SK-N-SH (cell line): Measurements from ENCODE around the gene SFTPA2. TPM values are rescaled to one million over a fixed set of nuclear protein-coding genes. Genes with fewer than 3 reads are reported as not detected.

Experiments
- CTCF ChIA-PET: fragments of 300-600, 350-600 bp; formaldehyde crosslinking; extraction: SDS; loops from one replicate; lab custom pipeline; 2021; lab: Yijun Ruan, JAX
- POLR2A ChIA-PET: fragments of 350-600 bp; sonication (Branson Sonifier 250); formaldehyde crosslinking; extraction: SDS; loops from one replicate; lab custom pipeline; 2020; ENCODE audit warnings: antibody characterized with exemption, inconsistent platforms; lab: Yijun Ruan, JAX
- DNase-seq: peaks from one replicate; pipeline ENCODE4 v3.0.0; 2012
- H2AFZ ChIP-seq: fragments of 200-600 bp; sonication (generic); 2 replicates; pipeline ENCODE4 v1.8.1; 2016; ENCODE audit warnings: antibody characterized with exemption, mild to moderate bottlenecking, low read depth
- H3F3A ChIP-seq: fragments of 200-600 bp; sonication (generic); replicated peaks from 2 replicates; pipeline ENCODE3; 2016; ENCODE audit warnings: antibody characterized with exemption, mild to moderate bottlenecking; ENCODE audit not compliant: insufficient read depth
- H3K27ac ChIP-seq, 2 experiments: fragments of 200-500 bp in 1 of 2; fragments of 200-600 bp in 1 of 2; sonication (Bioruptor generic) in 1 of 2; sonication (generic), shearing (Covaris generic) in 1 of 2; 2 replicates each; pipeline versions ENCODE4 v1.5.1 to v1.6.1; 2014 to 2016; ENCODE audit warnings: low read depth in 2 of 2, inconsistent platforms in 1 of 2, low read length in 1 of 2, mild to moderate bottlenecking in 1 of 2, mixed read lengths in 1 of 2
- H3K27me3 ChIP-seq: fragments of 200-600 bp; sonication (generic), shearing (Covaris generic); 2 replicates; pipeline ENCODE4 v1.6.1; 2016; ENCODE audit warnings: mixed run types; ENCODE audit not compliant: insufficient read depth
- H3K36me3 ChIP-seq, 2 experiments: fragments of 200-500 bp in 1 of 2; fragments of 200-600 bp in 1 of 2; sonication (Bioruptor generic) in 1 of 2; sonication (generic) in 1 of 2; replicated peaks in 1 of 2; 2 replicates each; pipeline versions ENCODE3 to v1.5.1; 2014 to 2016; ENCODE audit warnings: low read length in 1 of 2, mild to moderate bottlenecking in 1 of 2; ENCODE audit not compliant: insufficient read depth in 2 of 2, control insufficient read depth in 1 of 2
- H3K4me1 ChIP-seq, 2 experiments: fragments of 200-500 bp in 1 of 2; fragments of 200-600 bp in 1 of 2; sonication (Bioruptor generic) in 1 of 2; sonication (generic), shearing (Covaris generic) in 1 of 2; 2 replicates each; pipeline versions ENCODE4 v1.5.1 to v1.6.1; 2014 to 2016; ENCODE audit warnings: low read depth in 1 of 2, low read length in 1 of 2, mixed run types in 1 of 2; ENCODE audit not compliant: insufficient read depth in 2 of 2, control insufficient read depth in 1 of 2
- H3K4me2 ChIP-seq: fragments of 200-600 bp; sonication (generic), shearing (Covaris generic); 2 replicates; pipeline ENCODE4 v1.6.1; 2017; ENCODE audit warnings: mixed run types
- H3K4me3 ChIP-seq, 2 experiments: fragments of 200-500 bp in 1 of 2; fragments of 200-600 bp in 1 of 2; sonication (Bioruptor generic) in 1 of 2; sonication (generic), shearing (Covaris generic) in 1 of 2; 2 replicates each; pipeline versions ENCODE4 v1.5.1 to v1.8.1; 2014 to 2016; ENCODE audit warnings: low read depth in 2 of 2, inconsistent platforms in 1 of 2, low read length in 1 of 2, mild to moderate bottlenecking in 1 of 2, mixed read lengths in 1 of 2, moderate library complexity in 1 of 2
- H3K79me2 ChIP-seq: fragments of 200-600 bp; sonication (generic); 2 replicates; pipeline ENCODE4 v1.8.1; 2017; ENCODE audit warnings: mild to moderate bottlenecking; ENCODE audit not compliant: insufficient read depth
- H3K9ac ChIP-seq: fragments of 200-600 bp; sonication (generic); 2 replicates; pipeline ENCODE4 v1.6.1; 2017; ENCODE audit warnings: mixed run types
- H3K9me2 ChIP-seq: fragments of 200-600 bp; sonication (generic); 2 replicates; pipeline ENCODE4 v1.6.1; 2017; ENCODE audit warnings: mixed run types
- H3K9me3 ChIP-seq: fragments of 200-600 bp; sonication (generic); 2 replicates; pipeline ENCODE4 v1.6.1; 2017; ENCODE audit warnings: mixed run types, mild to moderate bottlenecking, moderate library complexity
- H4K20me1 ChIP-seq: fragments of 200-600 bp; sonication (generic); 2 replicates; pipeline ENCODE4 v1.6.1; 2017; ENCODE audit warnings: mild to moderate bottlenecking, mixed run types; ENCODE audit not compliant: insufficient read depth
- CHD2 ChIP-seq: fragments of 150-350 bp; IDR thresholded peaks from 2 replicates; pipeline ENCODE4 v1.6.1; 2018; ENCODE audit warnings: low read length; ENCODE audit not compliant: partially characterized antibody
- FOSL2 ChIP-seq: IDR thresholded peaks from 2 replicates; pipeline ENCODE4 v1.4.0; 2012; ENCODE audit warnings: low read depth, mild to moderate bottlenecking, moderate library complexity, borderline replicate concordance
- FOXM1 ChIP-seq: IDR thresholded peaks from 2 replicates; pipeline ENCODE4 v1.4.0; 2012; ENCODE audit warnings: low read depth, mild to moderate bottlenecking
- GABPA ChIP-seq: IDR thresholded peaks from 2 replicates; pipeline ENCODE4 v1.4.0; 2012; ENCODE audit warnings: low read depth, mild to moderate bottlenecking
- PBX3 ChIP-seq: IDR thresholded peaks from 2 replicates; pipeline ENCODE4; 2012
- RAD21 ChIP-seq: IDR thresholded peaks from 2 replicates; pipeline ENCODE4 v1.6.1; 2012; ENCODE audit warnings: mild to moderate bottlenecking, low read length
- SMC3 ChIP-seq: IDR thresholded peaks from 2 replicates; pipeline ENCODE4 v1.6.1; 2012; ENCODE audit warnings: low read depth, low read length, improper control_type of control experiment
- TCF12 ChIP-seq: IDR thresholded peaks from 2 replicates; pipeline ENCODE4 v1.4.0; 2012
- WGBS: methylation state at CpG from one replicate; pipeline ENCODE4 v1.1.6; 2017; ENCODE audit warnings: low lambda C conversion rate; 5-methylcytosine and 5-hydroxymethylcytosine counted together
- polyA plus RNA-seq, 3 experiments: library from polyadenylated mRNA; depleted of rRNA; stranded (reverse); fragments of >200 nt; gene quantifications; 2 replicates each; pipeline ENCODE4 v1.2.3, GENCODE V29; 2012
- TF ChIP-seq, protein P1 (sequence below): IDR thresholded peaks from 2 replicates; pipeline ENCODE4 v1.4.0; 2012; ENCODE audit warnings: low read depth, borderline replicate concordance
- TF ChIP-seq, protein P2 (sequence below): fragments of 200-600 bp; sonication (generic); IDR thresholded peaks from 2 replicates; pipeline ENCODE4 v1.6.1; 2017; ENCODE audit warnings: antibody characterized with exemption, mild to moderate bottlenecking, moderate library complexity

The SFTPA2 gene
- polyA plus RNA-seq, 1 of the 3 experiments (the other 2 are of a cell fraction) = not detected

GRCh38 chr10:79562135-79562756, 2.0 kb upstream of the SFTPA2 start:
- DNase-seq = peak; percentile 72
- Histone ChIP-seq H3K9me3 (no peaks in the 10 kb centered on the region), H3K36me3 (no peaks in the 10 kb centered on the region), H3K4me1 (no peaks in the 10 kb centered on the region), H3K27ac (no peak overlapping the region)
- WGBS = 26% methylated on average over 17 of the region's 17 CpGs
- TF ChIP-seq, protein P1, sequence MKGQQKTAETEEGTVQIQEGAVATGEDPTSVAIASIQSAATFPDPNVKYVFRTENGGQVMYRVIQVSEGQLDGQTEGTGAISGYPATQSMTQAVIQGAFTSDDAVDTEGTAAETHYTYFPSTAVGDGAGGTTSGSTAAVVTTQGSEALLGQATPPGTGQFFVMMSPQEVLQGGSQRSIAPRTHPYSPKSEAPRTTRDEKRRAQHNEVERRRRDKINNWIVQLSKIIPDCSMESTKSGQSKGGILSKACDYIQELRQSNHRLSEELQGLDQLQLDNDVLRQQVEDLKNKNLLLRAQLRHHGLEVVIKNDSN = no peak
- TF ChIP-seq SMC3 (peak; percentile 84), RAD21 (peak; percentile 82), PBX3 (0 out of 2 replicates have a peak, but pooled peaks have one; percentile 43)
- TF ChIP-seq, protein P2, sequence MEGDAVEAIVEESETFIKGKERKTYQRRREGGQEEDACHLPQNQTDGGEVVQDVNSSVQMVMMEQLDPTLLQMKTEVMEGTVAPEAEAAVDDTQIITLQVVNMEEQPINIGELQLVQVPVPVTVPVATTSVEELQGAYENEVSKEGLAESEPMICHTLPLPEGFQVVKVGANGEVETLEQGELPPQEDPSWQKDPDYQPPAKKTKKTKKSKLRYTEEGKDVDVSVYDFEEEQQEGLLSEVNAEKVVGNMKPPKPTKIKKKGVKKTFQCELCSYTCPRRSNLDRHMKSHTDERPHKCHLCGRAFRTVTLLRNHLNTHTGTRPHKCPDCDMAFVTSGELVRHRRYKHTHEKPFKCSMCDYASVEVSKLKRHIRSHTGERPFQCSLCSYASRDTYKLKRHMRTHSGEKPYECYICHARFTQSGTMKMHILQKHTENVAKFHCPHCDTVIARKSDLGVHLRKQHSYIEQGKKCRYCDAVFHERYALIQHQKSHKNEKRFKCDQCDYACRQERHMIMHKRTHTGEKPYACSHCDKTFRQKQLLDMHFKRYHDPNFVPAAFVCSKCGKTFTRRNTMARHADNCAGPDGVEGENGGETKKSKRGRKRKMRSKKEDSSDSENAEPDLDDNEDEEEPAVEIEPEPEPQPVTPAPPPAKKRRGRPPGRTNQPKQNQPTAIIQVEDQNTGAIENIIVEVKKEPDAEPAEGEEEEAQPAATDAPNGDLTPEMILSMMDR = peak; percentile 81
- TF ChIP-seq, all 33 proteins: peak for 4
- Histone ChIP-seq H3K9ac (no peak overlapping the region), H3K9me2 (no peaks in the 10 kb centered on the region), H4K20me1 (no peaks in the 10 kb centered on the region), H3K4me3 (peak overlapping the region in 1 of 2 experiments; percentile 28; a peak in 2 of 4 replicates), H3F3A (no peaks in the 10 kb centered on the region), H3K4me2 (no peak overlapping the region), H2AFZ (peak overlapping the region; percentile 51; the same call in 1 of the 2 replicates), H3K79me2 (no peaks in the 10 kb centered on the region), H3K27me3 (peaks cover 11% of the 10 kb centered on the region; the same call in 1 of the 2 replicates)
- POLR2A ChIA-PET = no interaction called here
- CTCF ChIA-PET = interaction anchor here (0.6 to 1.8 kb wide), 22 partner anchors 8 to 879 kb away, joined by 3 to 9 read pairs (median 4); no protein-coding TSS in a partner anchor

DNA sequence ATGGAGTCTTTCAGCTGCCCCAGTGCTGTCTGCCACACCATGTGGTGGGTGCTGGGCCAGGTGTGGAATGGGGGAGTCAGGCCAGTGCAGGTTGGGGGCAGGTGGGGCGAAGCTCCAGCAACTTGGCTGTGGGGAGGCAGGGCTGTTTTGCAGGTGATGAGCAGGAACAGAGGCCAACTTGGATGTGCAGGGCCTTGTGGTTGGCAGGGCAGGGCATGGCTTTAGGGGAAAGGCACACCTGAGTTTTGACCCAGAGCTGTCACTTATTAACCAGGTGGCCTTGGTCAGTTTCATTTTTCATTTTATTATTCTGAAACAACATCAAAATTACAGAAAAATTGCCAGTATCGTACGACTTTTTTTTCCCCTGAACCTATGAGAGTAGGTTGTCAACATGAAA, 1.1 kb upstream of the SFTPA2 start:
- ChIA-PET POLR2A (no interaction called here), CTCF (interaction anchor here (1.3 to 1.5 kb wide), 3 partner anchors 13 to 368 kb away, joined by 3 to 8 read pairs (median 4); no protein-coding TSS in a partner anchor)
- DNase-seq = no peak
- no peak overlapping the region for H3K27ac ChIP-seq
- no peak overlapping the region for H2AFZ ChIP-seq
- H3K9me3 ChIP-seq = no peaks in the 10 kb centered on the region
- 29% methylated on average over 3 of the region's 3 CpGs for WGBS
- H3F3A ChIP-seq = no peaks in the 10 kb centered on the region
- H3K79me2 ChIP-seq = no peaks in the 10 kb centered on the region
- no peaks in the 10 kb centered on the region for H4K20me1 ChIP-seq
- no peaks in the 10 kb centered on the region for H3K36me3 ChIP-seq
- no peak overlapping the region for H3K9ac ChIP-seq
- TF ChIP-seq TCF12 = no peak
- TF ChIP-seq FOSL2 = no peak
- TF ChIP-seq FOXM1 = no peak
- TF ChIP-seq CHD2 = no peak
- TF ChIP-seq, protein P1 = no peak
- TF ChIP-seq GABPA = no peak
- H3K4me3 ChIP-seq = no peak overlapping the region
- no peak overlapping the region for H3K4me2 ChIP-seq
- peaks cover 11% of the 10 kb centered on the region; the same call in 1 of the 2 replicates for H3K27me3 ChIP-seq
- H3K4me1 ChIP-seq = no peaks in the 10 kb centered on the region
- no peaks in the 10 kb centered on the region for H3K9me2 ChIP-seq
